Left ventricle myocardium superior (tissue), 1 donor: ENCODE results near the gene SAMD4A. TPM values are rescaled to one million over a fixed set of nuclear protein-coding genes. Genes with fewer than 3 reads are reported as not detected.
A peak's percentile ranks its signal among the peaks of the same experiment; 100 is the strongest.

Source experiments
- ATAC-seq: fragments of 200-7000 bp; cut with Tn5 transposase; one replicate; pipeline ENCODE4 v1.9.1; 2020; ENCODE audit warnings: mild to moderate bottlenecking, moderate library complexity
- DNase-seq: peaks from one replicate; pipeline ENCODE4 v3.0.0-alpha.2; 2020
- intact Hi-C: fragments of 100-400 bp; cut with micrococcal nuclease; formaldehyde crosslinking; loops from one replicate; pipeline ENCODE4 v1.11.0; 2022
- total RNA-seq: library from RNA; stranded (reverse); fragmentation: NEBNext Ultra II Directional; extraction: Animal tissue kit (Norgen Biotek cat#: 25700); gene quantifications from one replicate; pipeline ENCODE4 v1.2.1, GENCODE V29; 2021
- donor health status: DM: no; HTN: yes; CAD: no; lungs with severe emphysema.

SAMD4A gene
- total RNA-seq, 1 donor from 2014 or later: 150 TPM

DNA sequence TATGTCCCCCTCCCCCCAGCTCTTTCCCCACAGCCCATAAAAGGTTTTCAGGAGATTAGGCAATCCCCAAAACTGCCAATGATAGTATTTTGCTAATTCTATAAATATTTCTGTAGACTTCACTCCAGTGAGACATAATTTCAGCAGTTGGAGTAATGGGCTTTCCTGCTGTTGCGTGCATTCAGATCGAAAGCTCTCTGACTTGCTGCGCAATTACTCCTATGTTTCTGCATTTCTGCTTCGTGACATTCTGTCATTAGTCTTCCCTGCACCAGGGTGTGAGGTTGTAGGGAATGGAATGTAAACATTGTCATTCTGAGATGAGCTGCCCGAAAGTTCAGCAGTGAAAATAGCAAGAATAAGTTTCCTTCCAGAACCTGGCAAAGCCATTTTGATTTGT lies 58.2 kb downstream of the SAMD4A start:
- DNase-seq: no peak
- ATAC-seq: no peak
- intact Hi-C loops: no loop called here

DNA sequence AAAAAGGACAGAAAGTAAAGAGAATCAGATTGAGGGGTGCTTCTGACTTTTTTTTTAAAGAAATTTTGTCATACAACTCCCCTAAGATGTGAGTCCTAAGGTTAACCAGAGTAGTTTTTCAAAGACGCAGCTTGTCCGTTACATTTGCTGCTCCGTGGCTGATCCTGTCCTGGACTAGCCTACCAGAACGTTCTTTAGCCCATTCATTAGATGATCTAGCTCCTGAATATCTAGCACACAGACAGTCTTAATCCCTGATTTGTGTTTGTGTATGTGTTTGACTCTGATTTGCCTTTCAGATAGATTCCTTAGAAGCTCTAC lies 60.3 kb downstream of the SAMD4A start:
- peak; percentile 29 for ATAC-seq
- no peak for DNase-seq
- intact Hi-C loops: no loop called here

DNA sequence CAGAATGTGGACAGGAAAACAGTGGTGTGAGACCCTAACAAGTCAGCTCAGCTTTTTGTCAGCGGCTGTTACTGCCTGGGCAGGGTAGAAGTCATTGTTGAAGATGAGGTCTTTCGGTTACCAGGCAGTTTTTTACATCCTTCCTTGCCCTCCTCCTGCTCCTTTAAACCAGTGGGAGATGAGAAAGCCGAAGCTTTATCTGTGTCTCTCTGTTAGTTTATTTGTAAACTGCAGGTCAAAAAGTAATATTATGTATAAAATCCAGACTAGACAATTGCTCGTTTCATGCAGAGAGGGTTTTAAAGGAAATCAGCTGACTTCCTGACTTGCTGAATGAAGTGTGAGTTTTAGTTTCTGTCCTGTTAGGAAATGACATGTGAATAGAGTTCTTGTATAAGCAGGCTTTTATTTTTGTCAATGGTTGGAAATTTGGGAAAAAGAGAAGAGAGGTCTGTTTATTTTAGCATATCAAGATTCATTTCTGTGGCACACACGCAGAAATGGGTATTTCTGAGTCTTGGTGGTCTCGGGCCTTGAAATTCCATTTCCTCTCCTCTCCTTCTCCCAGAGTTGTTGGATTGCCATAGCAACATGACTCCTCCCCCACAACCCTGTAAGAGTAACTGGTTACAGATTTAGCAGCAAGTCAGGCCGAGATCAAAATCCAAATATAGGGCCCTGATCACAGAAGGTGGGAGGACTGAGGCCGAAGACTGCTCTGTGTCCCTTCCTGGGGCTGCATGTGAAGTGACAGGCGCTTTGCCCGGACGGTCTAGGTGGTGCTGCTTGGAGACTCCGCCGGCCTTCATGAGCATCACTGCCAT lies 60.8 kb downstream of the SAMD4A start:
- DNase-seq (peak; percentile 48), ATAC-seq (peak; percentile 92)
- intact Hi-C loops: no loop called here

DNA sequence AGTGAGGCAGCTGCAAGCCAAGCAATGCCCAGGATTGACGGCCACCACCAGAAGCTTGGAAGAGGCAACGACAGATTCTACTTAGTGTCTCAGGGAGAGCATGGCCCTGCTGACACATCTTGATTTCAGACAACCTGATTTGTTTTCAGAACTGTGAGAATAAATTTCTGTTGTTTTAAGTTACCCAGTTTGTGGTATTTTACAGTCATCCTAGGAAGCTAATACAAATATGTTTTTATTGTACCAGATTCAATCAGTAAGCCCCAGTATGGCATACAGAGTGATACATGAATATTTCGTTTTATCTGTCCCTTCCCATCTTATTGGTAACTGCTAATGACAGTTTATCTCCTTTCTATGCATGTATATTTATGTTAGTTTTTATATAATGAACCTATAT lies 62.3 kb downstream of the SAMD4A start:
- peak; percentile 5 for ATAC-seq
- DNase-seq: no peak
- intact Hi-C loops: no loop called here

DNA sequence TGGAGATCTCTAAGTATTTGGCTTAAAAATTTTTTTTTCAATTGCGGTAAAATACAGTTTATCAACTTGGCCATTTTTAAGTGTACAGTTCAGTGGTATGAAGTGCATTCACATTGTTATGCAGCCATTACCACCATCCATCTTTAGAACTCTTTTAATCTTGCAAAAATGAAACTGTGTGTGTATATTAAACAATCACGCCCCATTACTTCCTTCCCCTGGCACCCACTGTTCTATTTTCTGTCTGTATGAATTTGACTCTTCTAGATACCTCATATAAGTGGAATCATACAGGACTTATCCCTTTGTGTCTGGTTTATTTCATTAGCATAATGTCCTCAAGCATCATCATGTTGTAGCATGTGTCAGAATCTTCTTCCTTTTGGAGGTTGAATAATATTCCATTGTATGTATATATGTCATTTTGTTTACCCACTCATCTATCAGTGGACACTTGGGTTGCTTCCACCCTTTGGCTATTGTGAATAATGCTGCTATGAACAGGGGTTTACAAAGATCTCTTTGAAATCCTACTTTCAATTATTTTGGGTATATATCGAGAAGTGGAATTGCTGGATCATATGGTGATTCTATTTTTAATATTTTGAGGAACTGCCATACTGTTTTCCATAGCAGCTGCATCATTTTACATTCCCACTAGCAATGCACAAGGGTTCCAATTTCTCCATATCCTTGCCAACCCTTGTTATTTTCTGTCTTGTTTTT lies 62.9 kb downstream of the SAMD4A start:
- DNase-seq: no peak
- no peak for ATAC-seq
- intact Hi-C loops: no loop called here

DNA sequence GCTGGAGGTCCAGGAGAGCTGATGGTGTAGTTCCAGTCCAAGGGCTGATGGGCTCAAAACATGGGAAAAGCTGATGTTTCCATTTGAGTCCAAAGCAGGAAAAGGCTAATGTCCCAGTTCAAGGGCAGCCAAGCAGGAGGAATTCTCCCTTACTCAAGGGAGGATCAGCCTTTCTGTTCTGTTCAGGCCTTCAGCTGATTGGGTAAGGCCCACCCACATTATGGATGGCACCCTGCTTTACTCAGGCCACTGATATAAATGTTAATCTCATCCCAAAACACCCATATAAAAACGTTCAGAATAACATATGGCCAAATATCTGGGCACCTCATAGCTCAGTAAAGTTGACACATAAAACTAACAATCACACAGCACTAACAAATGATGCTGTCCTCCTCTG lies 64.1 kb downstream of the SAMD4A start:
- ATAC-seq (no peak), DNase-seq (no peak)
- intact Hi-C loops: no loop called here

DNA sequence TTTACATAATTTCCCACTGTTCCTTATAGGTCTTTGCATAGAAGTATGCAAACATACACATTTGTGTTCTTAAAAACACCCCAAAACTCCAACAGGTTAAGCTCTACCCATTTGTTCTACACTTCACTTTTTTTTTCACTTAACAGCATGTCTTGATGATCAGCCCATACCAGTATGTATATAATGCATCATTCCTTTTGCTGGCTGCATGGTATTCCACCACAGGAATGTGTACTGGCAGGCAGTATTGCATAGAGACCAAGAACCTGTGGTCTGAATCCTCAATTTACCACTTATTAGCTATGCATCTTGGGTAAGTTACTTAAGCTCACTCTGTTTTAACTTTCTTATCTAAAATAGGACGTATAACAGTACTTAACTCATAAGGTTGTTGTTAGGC lies 65.5 kb downstream of the SAMD4A start:
- DNase-seq (no peak), ATAC-seq (no peak)
- intact Hi-C loops: no loop called here

DNA sequence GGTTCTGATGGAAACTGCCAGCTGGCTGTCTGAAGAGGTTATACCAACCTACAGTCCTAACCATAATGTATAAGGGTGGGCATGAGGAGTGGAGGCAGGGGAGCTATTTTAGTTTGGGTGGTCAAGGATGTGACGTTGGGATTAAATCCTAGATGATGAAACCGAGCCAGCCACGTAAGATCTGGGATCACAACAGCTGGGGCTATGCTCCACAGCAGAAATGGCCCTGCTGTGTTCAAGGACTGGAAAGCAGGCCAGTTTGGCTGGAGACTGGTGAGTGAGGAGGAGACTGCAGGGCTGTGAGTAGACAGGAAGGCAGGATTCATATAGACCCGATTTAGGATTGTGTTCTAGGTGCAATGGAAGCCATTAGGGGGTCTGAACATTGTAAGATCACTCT lies 66.1 kb downstream of the SAMD4A start:
- ATAC-seq: peak; percentile 8
- no peak for DNase-seq
- intact Hi-C loops: no loop called here

DNA sequence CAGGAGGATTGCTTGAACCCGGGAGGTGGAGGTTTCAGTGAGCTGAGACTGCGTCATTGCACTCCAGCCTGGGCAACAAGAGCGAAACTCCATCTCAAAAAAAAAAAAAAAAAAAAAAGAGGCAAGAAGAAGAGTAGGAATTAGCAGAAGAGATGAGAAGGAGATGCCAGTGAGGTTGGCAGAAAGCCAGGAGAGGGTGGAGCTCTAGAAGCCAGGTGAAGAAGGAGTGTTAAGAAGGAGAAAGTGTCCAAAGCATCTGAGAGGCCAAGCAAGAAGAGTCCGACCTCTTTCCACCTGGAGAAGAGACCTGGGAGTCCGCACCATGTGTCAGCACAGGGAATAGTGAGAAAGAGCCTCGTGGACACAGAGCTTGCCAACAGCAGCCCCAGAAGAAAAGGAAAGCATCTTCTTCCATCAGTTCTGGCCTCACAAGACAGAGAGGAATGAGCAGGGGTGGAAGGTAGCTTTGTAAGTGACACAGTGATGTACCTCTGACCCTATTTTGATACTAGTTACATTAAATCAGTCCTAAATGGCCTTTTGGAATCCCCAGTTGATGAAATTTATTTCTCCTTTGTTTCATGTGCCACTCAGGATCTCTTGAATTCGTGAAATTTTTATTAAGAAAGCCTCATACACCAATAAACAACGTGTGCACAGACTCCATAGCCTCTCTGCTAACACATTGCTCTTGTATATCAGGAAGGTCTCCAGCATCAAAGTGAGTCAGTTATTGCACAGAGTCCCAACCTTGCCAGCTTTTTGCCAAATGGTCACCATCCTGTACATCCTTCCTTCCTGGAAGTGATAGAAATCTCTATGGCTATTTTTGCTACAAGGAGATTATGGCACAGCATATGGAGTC lies 70.6 kb downstream of the SAMD4A start:
- no peak for ATAC-seq
- intact Hi-C loops: no loop called here

DNA sequence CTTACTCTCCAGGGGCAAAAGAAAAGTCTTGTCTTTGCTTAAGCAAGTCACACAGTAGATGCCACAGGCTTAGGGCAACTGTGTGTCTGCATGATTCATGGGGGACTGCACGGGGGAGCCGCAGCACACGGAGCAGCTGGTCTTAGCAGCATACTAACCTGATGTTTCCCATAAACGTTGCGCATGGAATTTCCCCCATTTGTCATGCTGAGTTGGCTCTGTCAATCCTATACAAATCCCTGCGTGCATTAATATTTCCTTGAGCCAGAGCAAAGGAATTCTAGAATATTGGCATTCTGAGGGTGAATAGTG lies 71.2 kb downstream of the SAMD4A start:
- intact Hi-C loops: no loop called here

More for the DNA sequence above, 70.6 kb downstream of the SAMD4A start:
- DNase-seq: no peak

DNA sequence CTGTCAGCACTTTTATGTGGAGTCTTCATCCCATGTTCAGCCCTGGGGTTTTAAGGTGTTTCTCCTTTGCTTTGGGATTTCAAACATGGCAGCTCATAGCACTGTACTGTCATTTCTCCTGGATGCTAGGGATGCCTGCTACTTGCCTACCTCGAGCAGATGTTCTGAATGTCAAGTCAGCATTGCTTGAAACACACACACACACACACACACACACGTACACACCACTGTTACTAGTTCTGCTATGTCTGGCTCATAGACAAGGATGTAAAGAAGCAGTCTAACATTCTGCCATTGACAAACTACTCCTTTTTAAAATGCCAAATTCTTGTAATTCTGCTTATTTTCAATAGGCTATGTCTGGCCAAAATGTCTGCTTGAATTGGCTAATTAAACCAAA lies 72.7 kb downstream of the SAMD4A start:
- ATAC-seq: peak; percentile 3
- intact Hi-C loops: no loop called here
- no peak for DNase-seq

More for the DNA sequence above, 71.2 kb downstream of the SAMD4A start:
- ATAC-seq (no peak), DNase-seq (no peak)

DNA sequence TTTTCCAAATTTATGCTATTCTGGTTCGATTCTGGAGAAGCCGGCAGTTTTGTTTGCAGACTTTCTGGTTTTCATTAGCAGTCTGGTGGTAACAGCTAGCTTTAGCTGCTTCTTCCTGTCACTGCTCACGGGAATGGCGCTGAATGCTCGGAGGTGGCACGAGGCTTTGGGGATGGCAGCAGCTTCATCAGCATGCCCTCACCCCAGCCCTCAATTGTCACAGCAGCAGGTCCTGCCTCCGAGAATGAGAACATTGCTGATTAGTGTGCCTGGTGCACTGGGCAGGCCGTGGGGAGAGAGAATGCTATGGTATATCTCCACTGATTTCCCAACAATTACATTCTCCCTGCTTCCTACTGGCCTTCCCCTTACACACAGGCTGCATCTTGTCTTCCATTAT lies 73.6 kb downstream of the SAMD4A start:
- ATAC-seq: peak; percentile 59
- intact Hi-C loops: no loop called here
- DNase-seq: no peak

DNA sequence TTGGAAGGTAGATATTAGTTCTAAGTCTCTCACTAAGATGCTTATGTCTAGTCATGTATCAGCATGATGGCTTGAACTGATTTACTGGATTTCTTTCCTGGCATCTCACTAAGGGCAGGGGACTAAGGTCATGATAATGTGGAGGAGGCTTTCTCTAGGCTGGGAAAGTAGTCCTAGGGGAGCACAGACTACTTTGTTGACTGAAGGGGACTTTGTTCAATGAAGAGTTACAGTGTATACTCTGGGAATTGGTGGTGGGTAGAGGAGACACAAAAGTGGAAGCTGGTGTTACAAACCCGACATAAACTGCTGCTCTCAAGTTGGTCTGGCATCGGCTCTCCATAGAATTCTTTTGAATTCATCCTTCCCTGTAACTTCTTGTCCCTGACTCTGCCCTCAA lies 75.2 kb downstream of the SAMD4A start:
- intact Hi-C loops: no loop called here
- no peak for ATAC-seq
- DNase-seq: no peak

DNA sequence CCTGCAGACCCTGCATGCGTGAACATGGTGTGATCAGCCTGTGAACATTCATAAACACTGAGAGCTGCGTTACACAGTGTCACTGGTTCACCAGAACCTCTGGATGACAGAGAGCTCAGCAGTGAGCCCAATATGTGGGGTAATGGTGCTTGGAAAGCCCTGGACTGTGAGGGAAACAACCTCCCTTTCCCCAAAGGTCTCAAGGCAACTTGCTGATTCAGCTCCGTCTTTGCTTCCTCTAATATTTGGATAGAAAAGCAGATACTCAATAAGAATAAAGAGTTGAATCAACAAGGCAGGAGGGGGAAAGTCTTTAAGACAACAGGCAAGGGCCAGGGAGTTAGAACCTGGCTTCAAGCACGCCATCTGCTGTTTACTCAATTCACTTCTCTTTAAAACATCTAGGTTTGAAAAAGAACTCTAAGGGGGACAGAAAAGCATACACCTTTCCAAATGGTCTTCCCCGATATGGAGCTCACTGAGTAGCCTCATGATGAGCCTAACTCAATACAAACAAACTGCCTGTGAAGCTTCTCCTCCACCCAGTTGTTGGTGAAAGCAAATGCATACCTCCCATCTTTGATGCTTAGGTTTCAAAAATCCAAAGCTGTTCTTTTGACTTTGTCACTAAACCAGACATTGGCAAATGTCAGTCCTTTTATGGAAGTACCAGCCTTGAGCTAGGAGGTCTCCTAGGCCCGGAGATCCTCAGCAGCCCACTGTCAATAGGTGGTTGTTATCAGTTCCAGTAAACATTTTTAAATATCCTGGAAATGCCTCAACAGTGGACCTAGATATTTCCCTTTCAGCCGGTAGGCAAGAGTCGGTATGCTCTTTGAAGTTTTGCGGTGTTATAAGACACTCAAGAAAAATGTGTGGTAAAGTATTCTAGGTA lies 76.1 kb downstream of the SAMD4A start:
- no peak for DNase-seq
- intact Hi-C loops: no loop called here
- ATAC-seq: peak; percentile 5

DNA sequence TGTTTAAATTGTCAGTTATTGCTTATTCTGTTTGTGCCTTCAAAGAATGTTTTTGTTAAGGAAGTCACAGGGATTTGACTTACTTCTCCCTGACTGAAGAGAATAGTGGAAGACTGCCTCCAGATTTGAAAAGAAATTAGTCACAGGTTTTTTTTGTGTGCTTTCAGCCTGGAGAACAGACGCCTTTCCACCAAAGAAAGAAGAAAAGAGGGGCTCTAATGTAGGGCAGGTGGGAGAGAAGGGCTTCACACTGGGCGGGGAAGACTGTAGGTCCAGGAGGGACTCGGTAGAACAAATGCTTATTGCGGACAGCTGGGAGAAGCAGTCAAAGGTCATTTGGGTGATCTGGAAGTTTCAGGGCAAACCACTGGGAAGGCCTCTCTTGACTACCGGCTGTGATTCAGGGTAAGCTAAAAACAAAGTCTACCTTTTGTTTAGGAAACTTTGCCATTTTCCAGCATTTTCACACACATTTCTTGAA lies 76.8 kb downstream of the SAMD4A start:
- intact Hi-C loops: no loop called here
- DNase-seq: no peak
- ATAC-seq: no peak

DNA sequence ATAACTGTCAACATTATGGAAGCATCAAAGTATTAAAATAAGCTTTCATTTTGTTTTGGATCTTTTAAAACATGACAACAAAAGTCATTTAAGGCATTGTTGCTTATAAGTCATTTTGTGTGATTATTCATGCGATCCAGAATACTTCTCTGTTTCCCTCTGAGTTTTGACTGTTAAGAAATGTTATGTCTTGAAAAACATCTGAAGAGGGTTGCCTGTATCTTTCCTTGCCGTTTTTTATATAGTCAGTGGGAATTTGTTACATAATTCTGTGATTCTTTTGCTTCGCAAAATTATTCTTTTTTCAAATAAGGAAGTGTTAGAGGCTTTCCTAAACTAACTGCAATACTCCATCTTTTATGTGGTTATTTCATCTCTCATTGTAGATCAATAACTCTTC lies 78.7 kb downstream of the SAMD4A start:
- DNase-seq: no peak
- ATAC-seq: no peak
- intact Hi-C loops: loop anchor here (5.0 kb wide), 1 partner anchor 37 kb away; no protein-coding TSS in a partner anchor

DNA sequence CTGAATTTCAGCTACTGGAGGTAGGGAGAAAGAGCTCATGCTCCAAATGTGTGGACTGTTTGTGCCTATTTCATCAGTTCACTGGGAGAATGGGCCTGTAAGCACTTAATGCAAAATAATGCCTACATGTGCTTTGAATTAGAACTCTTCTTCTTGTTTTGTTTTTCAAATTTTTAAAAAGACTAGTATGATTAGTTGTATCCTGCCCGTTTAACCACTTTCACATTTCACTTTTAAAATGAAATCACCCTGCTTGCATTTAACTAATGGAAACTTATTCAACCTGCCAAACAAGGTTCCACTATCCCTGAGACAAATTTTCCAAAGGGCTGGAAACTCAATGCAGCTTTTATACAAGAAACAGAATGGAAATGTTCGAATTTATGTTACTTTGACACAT lies 79.7 kb downstream of the SAMD4A start:
- intact Hi-C loops: loop anchor here (5.0 kb wide), 1 partner anchor 36 kb away; no protein-coding TSS in a partner anchor
- ATAC-seq: no peak
- DNase-seq: no peak

DNA sequence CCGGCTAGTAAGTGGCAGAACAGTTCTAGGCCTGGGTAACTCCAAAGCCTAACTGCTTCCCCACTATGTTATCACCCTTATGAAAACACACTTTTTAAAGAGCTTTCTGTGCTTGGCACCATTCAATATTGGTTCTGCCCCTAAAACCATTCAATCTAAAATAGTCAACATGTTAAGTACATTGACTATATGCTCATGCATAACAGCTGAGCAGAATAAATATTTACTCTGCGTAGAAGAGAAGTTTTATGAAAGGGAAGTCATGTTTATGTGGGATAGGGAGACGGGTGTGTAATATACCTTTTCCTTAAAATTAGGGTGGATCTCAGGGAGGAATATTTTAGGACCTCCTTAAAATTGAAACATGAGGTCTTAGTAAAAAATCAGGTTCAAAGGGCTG lies 80.5 kb downstream of the SAMD4A start:
- ATAC-seq (no peak), DNase-seq (no peak)
- intact Hi-C loops: loop anchor here (5.0 kb wide), 1 partner anchor 35 kb away; no protein-coding TSS in a partner anchor

DNA sequence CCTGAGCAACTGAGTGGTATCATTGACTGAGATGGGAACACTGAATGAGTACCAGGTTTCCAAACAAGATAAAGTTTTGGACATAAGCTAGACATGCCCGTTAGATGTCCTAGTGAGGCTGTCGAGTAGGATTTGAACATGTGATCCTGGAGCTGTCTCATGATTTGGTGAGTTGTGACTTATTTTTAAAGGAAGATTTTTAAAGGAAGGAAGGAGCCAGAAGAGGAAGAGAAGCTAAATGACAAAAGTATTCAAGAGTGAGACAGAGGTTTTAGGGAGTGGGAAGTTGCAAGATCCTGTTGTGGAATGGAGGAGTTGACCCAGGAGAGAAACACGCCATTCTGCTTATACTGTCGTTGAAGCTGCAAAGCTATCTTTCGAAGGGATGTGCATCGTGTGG lies 82.1 kb downstream of the SAMD4A start:
- no peak for DNase-seq
- no peak for ATAC-seq
- intact Hi-C loops: loop anchor here (5.0 kb wide), 1 partner anchor 33 kb away; no protein-coding TSS in a partner anchor
